Activated CD4-positive, alpha-beta T cell treated with anti-CD3 and anti-CD28 coated beads, Interleukin-2, amount 10 ng/mL, durations not matched to agents 24 days and 14 days (primary cell): ENCODE results near the gene RSPRY1. TPM values are rescaled to one million over a fixed set of nuclear protein-coding genes. Genes with fewer than 3 reads are reported as not detected.
A peak's percentile ranks its signal among the peaks of the same experiment; 100 is the strongest.

Experiments
- DNase-seq: peaks from one replicate; pipeline ENCODE4 v3.0.0; 2022
- H3K27ac Mint-ChIP-seq: one replicate; pipeline ENCODE4 v1.8.0; 2022; ENCODE audit warnings: mild to moderate bottlenecking, mixed read lengths
- H3K27me3 Mint-ChIP-seq: one replicate; pipeline ENCODE4 v1.8.0; 2022; ENCODE audit warnings: mixed read lengths
- H3K36me3 Mint-ChIP-seq: one replicate; pipeline ENCODE4 v1.8.0; 2022; ENCODE audit warnings: low read depth, mild to moderate bottlenecking, mixed read lengths
- H3K4me1 Mint-ChIP-seq: one replicate; pipeline ENCODE4 v1.8.0; 2021; ENCODE audit warnings: mixed read lengths
- H3K4me3 Mint-ChIP-seq: one replicate; pipeline ENCODE4 v1.8.0; 2022; ENCODE audit warnings: mild to moderate bottlenecking, moderate library complexity, mixed read lengths
- H3K9me3 Mint-ChIP-seq: one replicate; pipeline ENCODE4 v1.8.0; 2021; ENCODE audit warnings: mixed read lengths
- intact Hi-C: fragments of 100-400 bp; cut with micrococcal nuclease; formaldehyde crosslinking; loops from one replicate; pipeline ENCODE4 v1.15.1; 2023
- total RNA-seq: library from RNA; stranded (reverse); gene quantifications from 2 replicates; pipeline ENCODE4 v1.2.3, GENCODE V29; 2022

RSPRY1 gene
- total RNA-seq, 1 donor from 2014 or later = 36.6 TPM

GRCh38 chr16:57233944-57234706, 48.0 kb downstream of the RSPRY1 start:
- no peak overlapping the region for H3K27ac Mint-ChIP-seq
- peaks cover 4% of the 10 kb centered on the region for H3K4me1 Mint-ChIP-seq
- intact Hi-C loops = no loop called here
- no peak for DNase-seq
- peaks cover 54% of the 10 kb centered on the region for H3K36me3 Mint-ChIP-seq
- no peaks in the 10 kb centered on the region for H3K9me3 Mint-ChIP-seq
- no peak overlapping the region for H3K4me3 Mint-ChIP-seq
- H3K27me3 Mint-ChIP-seq = no peaks in the 10 kb centered on the region

GRCh38 chr16:57234707-57235092, 48.6 kb downstream of the RSPRY1 start:
- H3K27ac Mint-ChIP-seq = no peak overlapping the region
- H3K9me3 Mint-ChIP-seq = no peaks in the 10 kb centered on the region
- H3K36me3 Mint-ChIP-seq = peaks cover 57% of the 10 kb centered on the region
- DNase-seq = no peak
- H3K4me3 Mint-ChIP-seq = no peak overlapping the region
- no peaks in the 10 kb centered on the region for H3K27me3 Mint-ChIP-seq
- intact Hi-C loops = no loop called here
- peaks cover 4% of the 10 kb centered on the region for H3K4me1 Mint-ChIP-seq

GRCh38 chr16:57235128-57236021, 49.2 kb downstream of the RSPRY1 start:
- no peak overlapping the region for H3K4me3 Mint-ChIP-seq

GRCh38 chr16:57236022-57236350, 49.9 kb downstream of the RSPRY1 start:
- peaks cover 53% of the 10 kb centered on the region for H3K36me3 Mint-ChIP-seq
- DNase-seq = no peak

More at GRCh38 chr16:57235128-57236021, 49.2 kb downstream of the RSPRY1 start:
- DNase-seq = no peak
- H3K4me1 Mint-ChIP-seq = peaks cover 4% of the 10 kb centered on the region
- no peaks in the 10 kb centered on the region for H3K9me3 Mint-ChIP-seq
- no peaks in the 10 kb centered on the region for H3K27me3 Mint-ChIP-seq
- intact Hi-C loops = no loop called here
- peaks cover 57% of the 10 kb centered on the region for H3K36me3 Mint-ChIP-seq
- H3K27ac Mint-ChIP-seq = no peak overlapping the region

GRCh38 chr16:57238682-57239081, 52.6 kb downstream of the RSPRY1 start:
- H3K4me3 Mint-ChIP-seq = no peak overlapping the region
- intact Hi-C loops = no loop called here
- no peaks in the 10 kb centered on the region for H3K9me3 Mint-ChIP-seq
- no peak for DNase-seq
- H3K27ac Mint-ChIP-seq = no peak overlapping the region
- peaks cover 42% of the 10 kb centered on the region for H3K36me3 Mint-ChIP-seq
- no peaks in the 10 kb centered on the region for H3K27me3 Mint-ChIP-seq
- peaks cover 4% of the 10 kb centered on the region for H3K4me1 Mint-ChIP-seq

More at GRCh38 chr16:57236022-57236350, 49.9 kb downstream of the RSPRY1 start:
- peaks cover 4% of the 10 kb centered on the region for H3K4me1 Mint-ChIP-seq
- H3K27ac Mint-ChIP-seq = no peak overlapping the region
- intact Hi-C loops = no loop called here
- no peak overlapping the region for H3K4me3 Mint-ChIP-seq
- H3K9me3 Mint-ChIP-seq = no peaks in the 10 kb centered on the region
- no peaks in the 10 kb centered on the region for H3K27me3 Mint-ChIP-seq

GRCh38 chr16:57239107-57239506, 53.0 kb downstream of the RSPRY1 start:
- no peak for DNase-seq
- H3K4me3 Mint-ChIP-seq = no peak overlapping the region
- H3K36me3 Mint-ChIP-seq = peaks cover 38% of the 10 kb centered on the region
- no peak overlapping the region for H3K27ac Mint-ChIP-seq
- H3K27me3 Mint-ChIP-seq = no peaks in the 10 kb centered on the region
- H3K4me1 Mint-ChIP-seq = peaks cover 5% of the 10 kb centered on the region
- intact Hi-C loops = no loop called here
- H3K9me3 Mint-ChIP-seq = no peaks in the 10 kb centered on the region

GRCh38 chr16:57240851-57241250, 54.7 kb downstream of the RSPRY1 start:
- H3K27me3 Mint-ChIP-seq = no peaks in the 10 kb centered on the region
- no peak overlapping the region for H3K4me3 Mint-ChIP-seq
- peaks cover 28% of the 10 kb centered on the region for H3K36me3 Mint-ChIP-seq
- intact Hi-C loops = no loop called here
- no peaks in the 10 kb centered on the region for H3K9me3 Mint-ChIP-seq
- DNase-seq = no peak
- peaks cover 16% of the 10 kb centered on the region for H3K4me1 Mint-ChIP-seq
- no peak overlapping the region for H3K27ac Mint-ChIP-seq

GRCh38 chr16:57242650-57243049, 56.5 kb downstream of the RSPRY1 start:
- intact Hi-C loops = no loop called here
- no peak overlapping the region for H3K4me3 Mint-ChIP-seq
- no peaks in the 10 kb centered on the region for H3K27me3 Mint-ChIP-seq
- H3K9me3 Mint-ChIP-seq = no peaks in the 10 kb centered on the region
- H3K27ac Mint-ChIP-seq = peak overlapping the region; percentile 10
- peaks cover 14% of the 10 kb centered on the region for H3K4me1 Mint-ChIP-seq
- no peak for DNase-seq
- H3K36me3 Mint-ChIP-seq = peaks cover 26% of the 10 kb centered on the region

- Mint-ChIP-seq H3K36me3 (peaks cover 21% of the 10 kb centered on the region), H3K4me3 (peak overlapping the region; percentile 91), H3K27ac (peak overlapping the region; percentile 95), H3K4me1 (peaks cover 14% of the 10 kb centered on the region), H3K27me3 (no peaks in the 10 kb centered on the region), H3K9me3 (no peaks in the 10 kb centered on the region)
- intact Hi-C loops = loop anchor here (1.0 to 2.0 kb wide), 2 partner anchors 40 to 203 kb away; partner anchors contain the start of genes CIAPIN1, COQ9 and PLLP
- DNase-seq = no peak
Observed at GRCh38 chr16:57244463-57244766, 58.3 kb downstream of the RSPRY1 start.

GRCh38 chr16:57244767-57245471, 58.8 kb downstream of the RSPRY1 start, which contains the start of gene ARL2BP:
ARL2BP (plus strand) TSS chr16:57245259; CDS start chr16:57245368, 109 bp downstream.
- peaks cover 14% of the 10 kb centered on the region for H3K4me1 Mint-ChIP-seq
- DNase-seq = peak; percentile 99
- H3K36me3 Mint-ChIP-seq = peaks cover 24% of the 10 kb centered on the region
- intact Hi-C loops = loop anchor here (1.0 to 5.0 kb wide), 6 partner anchors 40 to 202 kb away; partner anchors contain the start of genes CIAPIN1, COQ9, PLLP and PSME3IP1
- H3K27ac Mint-ChIP-seq = peak within 1 kb of the TSS; percentile 95
- H3K9me3 Mint-ChIP-seq = no peaks in the 10 kb centered on the region
- H3K4me3 Mint-ChIP-seq = peak within 1 kb of the TSS; percentile 91
- H3K27me3 Mint-ChIP-seq = no peaks in the 10 kb centered on the region

- Mint-ChIP-seq H3K36me3 (peaks cover 22% of the 10 kb centered on the region), H3K4me1 (peaks cover 14% of the 10 kb centered on the region), H3K4me3 (peak overlapping the region; percentile 91), H3K27ac (peak overlapping the region; percentile 35), H3K27me3 (no peaks in the 10 kb centered on the region), H3K9me3 (no peaks in the 10 kb centered on the region)
- intact Hi-C loops = loop anchor here (1.0 to 5.0 kb wide), 5 partner anchors 39 to 172 kb away; partner anchors contain the start of genes PLLP, PSME3IP1 and RSPRY1
- no peak for DNase-seq
Observed at GRCh38 chr16:57245472-57246113, 59.5 kb downstream of the RSPRY1 start.

- no peak for DNase-seq
- no peaks in the 10 kb centered on the region for H3K27me3 Mint-ChIP-seq
- no peaks in the 10 kb centered on the region for H3K9me3 Mint-ChIP-seq
- H3K4me3 Mint-ChIP-seq = no peak overlapping the region
- intact Hi-C loops = no loop called here
- H3K27ac Mint-ChIP-seq = no peak overlapping the region
- H3K4me1 Mint-ChIP-seq = no peaks in the 10 kb centered on the region
- peaks cover 35% of the 10 kb centered on the region for H3K36me3 Mint-ChIP-seq
Observed at GRCh38 chr16:57251352-57251751, 65.2 kb downstream of the RSPRY1 start.

- peaks cover 35% of the 10 kb centered on the region for H3K36me3 Mint-ChIP-seq
Observed at GRCh38 chr16:57252148-57252721, 66.1 kb downstream of the RSPRY1 start.

More at GRCh38 chr16:57252148-57252721, 66.1 kb downstream of the RSPRY1 start:
- H3K4me3 Mint-ChIP-seq = no peak overlapping the region
- H3K9me3 Mint-ChIP-seq = no peaks in the 10 kb centered on the region
- no peaks in the 10 kb centered on the region for H3K27me3 Mint-ChIP-seq
- H3K4me1 Mint-ChIP-seq = no peaks in the 10 kb centered on the region
- intact Hi-C loops = no loop called here
- H3K27ac Mint-ChIP-seq = peak overlapping the region; percentile 24
- DNase-seq = no peak
